ENCODE results near the gene GUCY1A1. TPM values are rescaled to one million over a fixed set of nuclear protein-coding genes. Genes with fewer than 3 reads are reported as not detected.

The GUCY1A1 gene, protein sequence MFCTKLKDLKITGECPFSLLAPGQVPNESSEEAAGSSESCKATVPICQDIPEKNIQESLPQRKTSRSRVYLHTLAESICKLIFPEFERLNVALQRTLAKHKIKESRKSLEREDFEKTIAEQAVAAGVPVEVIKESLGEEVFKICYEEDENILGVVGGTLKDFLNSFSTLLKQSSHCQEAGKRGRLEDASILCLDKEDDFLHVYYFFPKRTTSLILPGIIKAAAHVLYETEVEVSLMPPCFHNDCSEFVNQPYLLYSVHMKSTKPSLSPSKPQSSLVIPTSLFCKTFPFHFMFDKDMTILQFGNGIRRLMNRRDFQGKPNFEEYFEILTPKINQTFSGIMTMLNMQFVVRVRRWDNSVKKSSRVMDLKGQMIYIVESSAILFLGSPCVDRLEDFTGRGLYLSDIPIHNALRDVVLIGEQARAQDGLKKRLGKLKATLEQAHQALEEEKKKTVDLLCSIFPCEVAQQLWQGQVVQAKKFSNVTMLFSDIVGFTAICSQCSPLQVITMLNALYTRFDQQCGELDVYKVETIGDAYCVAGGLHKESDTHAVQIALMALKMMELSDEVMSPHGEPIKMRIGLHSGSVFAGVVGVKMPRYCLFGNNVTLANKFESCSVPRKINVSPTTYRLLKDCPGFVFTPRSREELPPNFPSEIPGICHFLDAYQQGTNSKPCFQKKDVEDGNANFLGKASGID
- 0.78 and 2.1 TPM in 2 replicates for total RNA-seq

DNA sequence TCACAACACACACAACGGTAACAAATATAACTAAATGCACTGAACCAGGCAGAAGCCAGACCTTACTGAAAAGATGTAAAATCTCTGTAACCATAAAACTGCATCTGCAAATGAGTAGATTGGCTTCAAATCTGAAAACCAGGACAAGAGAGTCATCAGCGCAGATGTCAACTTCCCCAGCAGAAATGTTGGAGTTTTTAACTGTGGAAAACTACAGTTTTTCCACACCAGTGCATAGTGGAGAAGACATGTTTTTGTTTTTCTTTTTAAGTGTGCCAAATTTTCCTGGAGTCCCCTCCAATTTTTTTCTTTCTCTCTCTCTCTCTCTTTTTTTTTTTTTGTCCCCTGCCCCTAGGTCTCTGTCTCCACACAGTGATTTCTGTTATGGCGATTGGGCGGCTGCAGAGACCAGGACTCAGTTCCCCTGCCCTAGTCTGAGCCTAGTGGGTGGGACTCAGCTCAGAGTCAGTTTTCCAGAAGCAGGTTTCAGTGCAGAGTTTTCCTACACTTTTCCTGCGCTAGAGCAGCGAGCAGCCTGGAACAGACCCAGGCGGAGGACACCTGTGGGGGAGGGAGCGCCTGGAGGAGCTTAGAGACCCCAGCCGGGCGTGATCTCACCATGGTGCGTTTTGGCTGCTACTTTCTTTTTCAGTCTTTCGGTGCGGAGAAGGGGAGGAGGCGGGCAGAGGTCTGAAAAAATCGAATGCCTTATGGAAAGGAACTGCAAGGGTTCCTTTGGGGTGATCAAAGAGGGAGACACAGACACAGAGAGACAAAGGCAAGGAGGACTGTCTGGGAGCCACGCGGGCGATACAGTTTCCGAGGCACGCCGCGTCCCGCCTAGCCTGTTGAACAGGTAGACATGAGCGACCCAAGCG is at the start of gene GUCY1A1:
TSS of gene GUCY1A1 (plus strand) at position 505 of the 878 bp plus-strand sequence. CDS start 30,020 bp downstream, outside the sequence.

GRCh38 chr4:155758481-155759371 is 92.1 kb downstream of the GUCY1A1 start, which contains the start of gene GUCY1B1:
Gene GUCY1B1, plus strand, starts transcription at chr4:155759021. Its CDS starts 120 bp downstream, at chr4:155759141.

Other genes with a start within 250 kb of the GUCY1A1 start
- 4.9 and 11.9 TPM in 2 replicates for gene GUCY1B1, start 92.2 kb downstream of the GUCY1A1 start, total RNA-seq
- gene ASIC5, start 199.4 kb downstream of the GUCY1A1 start, total RNA-seq = not detected in 2 replicates
- 5.4 and 13.7 TPM in 2 replicates for gene TDO2, start 236.8 kb downstream of the GUCY1A1 start, total RNA-seq